DOHH2 (cell line): ENCODE data around the gene PDGFB.

Experiments used
- CTCF ChIP-seq: fragments of 200-600 bp; sonication (generic); IDR thresholded peaks from one replicate; pipeline ENCODE4 v1.5.1; 2014; ENCODE audit warnings: antibody characterized with exemption, mild to moderate bottlenecking, low read depth, low read length; ENCODE audit not compliant: poor library complexity, severe bottlenecking
- EZH2phosphoT487 ChIP-seq: fragments of 200-600 bp; sonication (generic); IDR thresholded peaks from 2 replicates; pipeline ENCODE4 v1.6.1; 2017; ENCODE audit warnings: borderline replicate concordance, mild to moderate bottlenecking, antibody characterized with exemption, low read length, moderate library complexity, mixed read lengths

- TF ChIP-seq CTCF (no peak), EZH2phosphoT487 (no peak)
Measured at GRCh38 chr22:39292031-39292462, 47.3 kb upstream of the PDGFB start.
